Retina (tissue), 1 donor: ENCODE measurements around the gene LINC00237.
A peak's percentile ranks its signal among the peaks of the same experiment; 100 is the strongest.

Source experiments
- DNase-seq: peaks from one replicate; pipeline ENCODE4 v3.0.0-alpha.2; 2016

Gene LINC00237

DNA sequence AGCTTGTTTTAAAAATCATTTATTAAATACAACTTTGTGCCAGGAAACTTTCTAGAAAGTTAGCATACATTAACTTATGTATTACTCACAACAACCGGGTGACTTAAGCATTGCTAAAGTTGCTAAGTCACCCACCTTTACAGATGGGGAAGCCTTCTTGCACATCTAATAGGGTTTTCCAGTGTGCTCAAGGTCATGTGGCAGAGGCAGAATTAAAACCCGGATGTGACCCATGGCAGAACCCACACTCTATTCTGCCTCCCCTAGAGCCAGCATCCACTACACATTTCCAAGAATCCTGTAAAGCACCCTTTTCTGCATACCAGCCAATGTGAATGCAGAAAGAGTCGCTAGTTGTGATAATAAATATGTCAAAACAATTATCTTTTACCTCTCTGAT, 13.4 kb downstream of the LINC00237 start:
- DNase-seq: no peak

DNA sequence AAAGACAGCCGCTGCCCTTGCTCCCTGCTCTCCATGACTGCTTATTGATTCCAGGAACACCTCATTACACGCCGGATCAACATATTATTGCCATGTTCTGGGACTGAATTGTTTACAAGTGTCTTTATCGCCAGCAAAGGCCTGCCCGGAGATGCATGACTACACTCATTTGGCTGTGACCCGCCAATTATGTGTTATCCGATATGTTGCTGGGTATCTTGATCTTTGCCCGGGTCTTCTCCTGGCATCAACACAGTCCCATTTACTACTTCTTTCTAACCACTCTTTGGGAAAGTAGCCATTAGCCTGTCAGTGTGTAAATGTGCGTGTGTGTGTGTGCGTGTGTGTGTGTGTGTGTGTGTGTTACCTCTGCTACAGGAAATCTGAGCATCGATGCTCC, 15.4 kb downstream of the LINC00237 start:
- peak; percentile 46 for DNase-seq

DNA sequence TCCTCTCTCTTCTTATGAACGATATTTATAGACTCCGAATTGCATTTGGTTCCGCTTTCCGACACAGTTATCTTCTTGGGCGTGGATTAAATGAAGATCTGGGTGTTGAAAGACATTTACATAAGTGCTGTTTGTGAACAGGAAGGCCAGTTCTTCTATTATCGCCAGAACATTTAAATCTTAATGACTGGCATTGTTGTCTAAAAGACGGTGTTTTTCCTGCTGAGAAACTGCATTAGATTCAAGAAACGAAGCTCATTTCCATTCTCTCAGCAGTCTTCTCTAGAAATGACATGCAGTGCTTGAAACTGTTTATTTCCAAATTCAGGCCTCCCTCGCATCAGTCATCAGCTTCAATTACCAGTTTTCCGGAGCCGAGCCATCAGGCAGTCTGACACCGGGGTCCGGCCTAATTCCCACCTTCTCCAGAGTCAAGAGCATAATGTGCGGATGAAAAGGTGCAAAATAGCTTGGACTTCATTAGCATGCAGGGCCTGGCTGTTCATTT, 16.0 kb downstream of the LINC00237 start:
- no peak for DNase-seq

DNA sequence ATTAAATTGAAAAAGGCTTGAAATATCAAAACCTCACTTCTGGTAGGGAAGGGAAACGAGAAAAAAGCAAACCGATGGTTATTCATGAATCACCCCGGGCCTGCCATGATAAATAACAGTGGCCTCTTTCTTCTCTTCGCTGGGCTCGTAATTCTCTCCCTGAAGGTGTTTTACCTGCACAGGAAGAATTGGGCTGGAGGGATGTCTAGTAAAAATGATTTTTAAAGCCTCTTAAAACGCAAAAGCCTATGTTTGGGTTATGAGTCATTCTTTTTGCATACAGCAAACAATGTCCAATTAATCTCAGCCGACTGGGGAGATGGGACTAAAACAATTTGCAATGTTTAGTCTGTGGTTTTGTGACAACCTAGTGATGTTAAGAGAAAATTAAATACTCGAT, 16.8 kb downstream of the LINC00237 start:
- DNase-seq: no peak

DNA sequence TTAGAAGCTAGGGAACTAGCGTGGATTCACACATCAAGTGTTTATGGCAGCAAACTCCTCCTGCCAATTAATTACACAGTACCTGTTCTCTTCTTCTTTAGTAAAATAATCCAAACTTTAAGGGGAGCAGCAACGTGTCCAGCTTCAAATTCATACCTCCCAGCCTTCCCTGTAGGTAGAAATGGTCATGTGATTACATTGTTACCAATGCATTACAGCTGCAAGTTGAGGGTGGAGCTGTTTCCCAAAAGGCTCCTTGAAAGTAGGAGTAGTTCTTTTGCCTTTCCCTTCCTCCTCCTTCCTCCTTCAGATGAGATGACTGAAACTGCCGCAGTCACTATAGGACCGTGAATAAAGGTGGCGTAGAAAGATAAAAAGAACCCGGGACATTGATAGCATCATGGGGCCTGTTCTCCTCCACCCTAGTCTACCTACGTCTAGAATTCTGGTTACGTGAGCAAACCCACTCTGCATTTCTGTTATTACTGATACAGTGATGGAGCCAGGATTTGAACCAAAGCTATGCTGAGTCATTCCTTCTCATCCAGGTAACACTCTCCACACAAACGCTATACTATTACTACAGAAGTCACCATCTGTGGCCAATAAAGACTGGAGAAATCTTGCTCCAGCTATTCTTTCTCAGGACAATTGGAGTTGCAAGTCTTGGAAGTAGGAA, 18.2 kb downstream of the LINC00237 start:
- DNase-seq: no peak

DNA sequence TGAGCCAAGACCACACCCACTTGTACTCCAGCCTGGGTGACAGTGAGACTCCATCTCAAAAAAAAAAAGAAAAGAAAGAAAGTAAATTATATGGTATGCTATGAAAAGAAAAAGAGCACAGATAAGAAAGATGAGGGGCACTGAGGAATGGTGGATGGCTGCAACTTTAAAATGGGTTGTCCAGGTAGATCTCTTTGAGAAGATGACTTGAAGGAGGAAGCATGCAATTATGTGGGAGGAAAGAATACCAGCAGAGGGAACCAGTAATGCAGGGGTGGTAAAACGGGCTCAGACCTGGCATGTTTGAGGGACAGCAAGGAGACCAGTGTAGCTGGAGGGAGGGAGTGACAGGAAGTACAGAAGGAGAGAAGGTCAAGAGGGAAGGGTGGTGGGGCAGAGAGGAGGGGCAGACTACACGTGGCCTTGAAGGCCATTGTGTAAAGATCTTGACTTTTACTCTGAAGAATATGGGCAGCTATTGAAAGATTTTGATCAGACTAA, 22.3 kb downstream of the LINC00237 start:
- no peak for DNase-seq

DNA sequence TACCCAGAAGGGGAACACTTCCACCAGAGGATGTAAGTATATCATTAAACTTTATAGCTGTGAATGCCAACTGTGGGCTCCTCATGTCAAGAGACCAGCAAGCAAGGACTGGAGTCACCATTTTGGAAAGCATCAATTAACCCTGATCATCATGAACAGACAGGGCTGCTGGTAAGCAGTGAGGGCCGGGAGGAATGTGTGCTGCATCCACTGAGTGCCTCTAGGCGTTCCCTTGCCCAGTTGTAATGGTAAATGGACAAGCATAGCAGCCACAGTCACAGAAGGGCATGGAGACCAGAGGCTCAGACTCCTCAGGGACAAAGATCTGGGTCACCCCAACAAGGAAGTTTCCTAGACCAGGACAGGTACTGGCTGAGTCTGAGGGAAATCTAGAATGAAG, 23.6 kb downstream of the LINC00237 start:
- DNase-seq: no peak

DNA sequence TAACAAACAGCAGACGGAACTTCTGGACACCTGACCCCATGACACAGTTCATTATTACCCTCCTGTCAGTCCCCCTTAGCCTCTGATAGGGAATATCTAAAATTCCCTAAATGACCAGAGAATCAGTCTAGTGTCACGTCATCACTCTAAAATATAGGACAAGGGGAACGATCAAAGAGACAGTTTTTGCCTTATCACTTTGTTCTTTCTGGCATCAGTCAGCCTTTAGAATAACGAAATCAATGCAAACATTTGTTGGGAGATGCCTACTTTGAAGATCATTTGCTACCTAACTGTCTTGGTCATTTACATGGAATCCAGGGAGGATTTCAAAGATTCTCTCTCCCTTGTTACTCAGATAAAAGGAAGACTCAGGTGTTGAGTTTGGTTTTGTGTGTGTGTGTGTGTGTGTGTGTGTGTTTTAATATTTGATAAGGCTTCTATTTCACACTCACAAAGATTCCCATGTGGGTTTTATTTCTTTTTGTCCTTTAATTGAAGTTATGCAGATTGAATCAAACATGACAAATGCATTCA, 28.3 kb downstream of the LINC00237 start:
- DNase-seq: no peak

DNA sequence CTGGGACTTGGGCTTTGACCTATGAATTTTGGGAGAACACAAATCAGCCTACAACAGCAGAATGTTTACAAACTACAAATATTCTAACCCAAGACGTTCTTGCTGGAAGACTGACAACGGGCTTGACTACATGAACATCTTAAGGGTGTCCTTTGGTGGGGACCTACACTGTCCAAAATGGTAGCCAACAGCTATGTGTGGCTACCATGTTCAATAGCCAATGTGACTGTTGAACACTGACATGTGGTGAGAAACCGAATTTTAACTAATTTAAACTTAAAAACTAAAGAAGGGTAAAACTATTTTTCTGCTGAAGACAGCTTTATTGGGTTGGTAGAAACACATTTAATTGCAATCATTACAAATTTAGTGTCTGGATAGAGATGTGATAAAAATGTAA, 30.1 kb downstream of the LINC00237 start:
- DNase-seq: no peak

DNA sequence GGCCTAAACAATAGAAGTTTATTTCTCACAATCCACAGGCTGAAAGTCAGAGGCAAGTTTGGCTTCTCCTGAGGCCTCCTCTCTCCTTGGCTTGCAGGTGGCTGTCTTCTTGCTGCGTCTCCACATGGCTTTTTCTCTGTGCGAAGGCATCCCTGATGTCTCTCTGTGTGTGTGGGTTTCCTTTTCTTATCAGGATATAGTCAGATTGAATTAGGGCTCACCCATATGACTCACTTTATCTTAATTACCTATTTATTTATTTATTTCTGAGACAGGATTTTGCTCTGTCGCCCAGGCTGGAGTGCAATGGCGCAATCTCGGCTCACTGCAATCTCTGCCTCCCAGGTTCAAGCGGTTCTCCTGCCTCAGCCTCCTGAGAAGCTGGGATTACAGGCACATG, 30.7 kb downstream of the LINC00237 start:
- DNase-seq: no peak

DNA sequence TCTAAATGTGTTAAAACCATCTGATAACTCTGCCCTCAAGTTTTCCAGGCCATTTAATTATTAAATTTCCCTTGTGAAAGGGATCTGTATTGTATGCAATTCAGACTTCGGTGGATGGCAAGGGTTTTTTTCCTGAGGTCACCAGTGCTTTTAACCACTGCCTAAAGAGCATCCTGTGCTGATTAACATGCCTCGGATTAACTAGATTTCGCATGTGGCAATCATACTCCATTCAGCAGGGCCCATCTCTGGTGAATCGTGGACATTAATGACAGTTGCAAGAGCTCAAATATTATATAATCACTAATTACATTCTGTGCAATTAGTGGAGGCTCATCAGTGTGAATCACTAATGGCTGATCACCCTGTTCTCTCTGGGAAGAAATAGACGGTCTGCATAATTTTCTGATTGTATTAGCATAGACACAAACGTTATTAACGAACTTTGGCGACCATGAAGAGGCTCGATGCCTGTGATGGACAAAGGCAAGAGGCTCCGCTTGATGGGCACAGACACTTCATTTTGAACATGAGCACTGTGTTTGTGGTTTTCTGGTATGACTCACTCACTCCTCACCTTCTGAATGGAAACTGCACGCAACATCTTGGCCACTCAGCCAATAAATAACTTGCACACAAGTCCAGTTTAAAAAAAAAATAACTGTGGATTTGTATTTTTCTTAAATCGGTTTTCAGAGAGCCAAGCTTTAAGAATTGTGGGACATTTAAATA, 31.4 kb downstream of the LINC00237 start:
- peak; percentile 60 for DNase-seq

DNA sequence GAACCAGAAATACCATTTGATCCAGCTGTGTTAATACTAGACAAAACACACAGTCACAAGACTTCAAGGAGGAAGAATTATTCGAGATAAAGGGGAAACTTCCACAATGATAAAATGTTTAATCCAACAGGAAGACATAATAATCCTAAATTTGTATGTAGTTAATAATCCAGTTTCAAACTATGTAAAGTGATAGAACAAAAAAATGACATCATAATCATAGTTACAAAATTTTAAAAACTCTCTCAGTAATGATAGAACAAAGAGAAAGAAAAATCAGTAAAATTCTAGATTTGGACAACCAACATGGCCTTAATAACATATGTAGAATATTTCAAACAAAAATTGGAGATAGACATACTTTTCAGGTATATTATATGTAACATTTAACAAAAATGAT, 38.9 kb downstream of the LINC00237 start:
- DNase-seq: no peak

DNA sequence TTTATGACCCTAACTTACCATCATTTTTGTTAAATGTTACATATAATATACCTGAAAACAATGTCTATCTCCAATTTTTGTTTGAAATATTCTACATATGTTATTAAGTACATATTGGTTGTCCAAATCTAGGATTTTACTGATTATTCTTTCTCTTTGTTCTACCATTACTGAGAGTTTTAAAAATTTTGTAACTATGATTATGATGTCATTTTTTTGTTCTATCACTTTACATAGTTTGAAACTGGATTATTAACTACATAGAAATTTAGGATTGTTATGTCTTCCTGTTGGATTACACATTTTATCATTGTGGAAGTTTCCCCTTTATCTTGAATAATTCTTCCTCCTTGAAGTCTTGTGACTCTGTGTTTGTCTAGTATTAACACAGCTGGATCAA, 41.2 kb downstream of the LINC00237 start:
- no peak for DNase-seq

DNA sequence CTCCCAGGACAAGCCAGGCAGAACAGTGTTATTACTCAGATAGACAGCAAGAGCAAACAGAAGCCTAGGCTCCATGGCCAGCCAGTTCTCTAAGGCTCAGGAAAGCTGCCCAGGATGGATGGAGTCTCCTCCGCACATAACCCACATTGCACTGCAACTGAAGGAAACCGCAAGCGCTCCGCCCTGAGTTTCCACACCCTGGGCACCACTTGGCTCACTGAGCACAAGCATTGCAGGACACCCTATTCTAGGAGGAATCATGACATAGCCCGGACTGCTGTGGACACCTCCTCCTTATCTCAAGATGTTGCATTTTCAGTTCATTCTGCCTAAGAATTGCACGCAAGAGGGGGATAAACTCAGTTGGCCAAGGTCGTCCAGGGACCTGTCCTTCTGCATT, 42.9 kb downstream of the LINC00237 start:
- DNase-seq: no peak

DNA sequence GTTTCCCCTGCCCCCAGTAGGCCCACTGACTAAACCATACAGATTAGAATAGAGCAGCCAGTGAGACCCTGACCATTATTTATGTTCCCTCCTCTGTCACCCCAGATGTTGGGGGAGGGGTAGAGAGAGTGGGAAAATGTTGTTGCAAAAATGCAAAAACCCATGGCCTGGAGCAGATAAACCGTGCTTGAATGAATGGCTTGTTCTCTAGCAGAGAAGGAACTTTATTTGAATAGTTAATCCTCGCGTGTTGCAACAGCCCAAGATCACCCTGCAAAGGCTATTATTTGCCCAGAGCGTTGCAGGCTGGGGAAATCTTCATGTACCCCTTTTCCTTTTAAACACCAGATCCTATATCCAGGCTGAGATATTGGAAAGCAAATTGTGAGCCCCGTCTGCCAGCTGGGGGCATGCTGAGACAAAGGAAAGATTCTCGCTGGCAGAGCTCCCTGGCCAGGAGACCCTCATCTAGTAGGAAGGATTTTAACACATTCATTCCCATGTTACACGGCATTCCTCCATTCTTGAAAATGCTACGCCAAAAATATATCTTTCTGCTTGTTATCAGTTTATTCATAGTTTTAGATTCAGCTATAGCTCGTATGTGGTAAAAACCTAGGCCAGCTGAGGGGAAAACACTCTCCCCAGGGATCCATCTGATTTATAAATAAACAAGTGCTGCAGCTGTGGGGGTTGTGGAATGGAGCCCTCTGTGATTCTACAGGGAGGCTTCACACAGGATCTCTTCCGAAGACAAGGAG, 53.0 kb downstream of the LINC00237 start:
- DNase-seq: peak; percentile 73

DNA sequence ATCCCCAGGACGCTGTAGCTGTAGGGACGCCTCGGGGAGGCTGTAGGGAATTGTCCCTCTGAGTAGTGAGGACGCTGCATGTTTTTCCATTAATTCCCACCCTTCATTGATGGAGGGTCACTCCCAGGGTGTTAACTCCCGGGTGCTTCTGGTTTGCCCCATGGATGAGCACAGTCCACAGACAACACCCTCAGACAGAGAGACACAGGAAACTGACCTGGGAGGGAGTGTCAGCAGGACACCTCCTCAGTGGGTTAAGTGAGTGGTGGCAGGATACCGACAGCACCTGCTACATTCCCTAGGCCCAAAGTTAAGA, 53.5 kb downstream of the LINC00237 start:
- no peak for DNase-seq

DNA sequence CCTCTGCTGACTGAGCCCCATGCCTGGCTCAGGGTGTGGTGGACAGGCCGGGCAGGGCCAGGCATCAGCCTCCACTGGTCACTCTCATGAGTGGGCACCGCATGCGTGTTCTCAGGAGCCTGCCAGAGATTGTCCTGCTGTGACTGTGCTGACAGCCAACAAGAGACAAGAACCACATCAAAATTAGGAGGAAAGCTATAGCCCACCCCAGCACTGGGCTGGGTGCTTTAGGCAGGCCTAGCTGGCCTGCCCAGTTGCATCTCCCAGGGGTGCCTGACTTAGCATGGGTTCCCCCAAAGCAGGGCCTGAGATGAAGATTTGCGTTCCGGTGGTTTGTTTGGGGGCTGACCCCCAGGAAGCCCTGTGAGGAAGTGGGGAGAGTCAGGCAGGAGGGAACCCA, 53.9 kb downstream of the LINC00237 start:
- DNase-seq: no peak

DNA sequence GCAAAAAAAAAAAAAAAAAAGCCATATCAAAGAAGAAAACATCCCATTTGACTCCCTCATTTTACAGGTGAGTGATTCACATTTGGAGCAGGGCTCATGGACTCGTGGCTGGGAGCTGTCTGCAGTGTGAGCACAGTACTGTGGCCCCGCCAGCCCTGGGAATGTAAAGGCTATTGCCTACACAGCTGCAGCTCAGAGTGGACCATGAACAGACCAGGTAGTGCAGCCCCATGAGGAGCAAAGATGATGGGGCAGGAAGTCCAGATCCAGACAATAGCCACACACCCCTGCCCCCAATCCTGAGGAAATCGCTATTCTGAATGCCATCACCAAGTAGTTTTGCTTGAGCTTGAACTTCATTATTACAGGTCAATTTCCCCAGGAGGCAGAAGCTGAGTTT, 55.4 kb downstream of the LINC00237 start:
- DNase-seq: no peak

DNA sequence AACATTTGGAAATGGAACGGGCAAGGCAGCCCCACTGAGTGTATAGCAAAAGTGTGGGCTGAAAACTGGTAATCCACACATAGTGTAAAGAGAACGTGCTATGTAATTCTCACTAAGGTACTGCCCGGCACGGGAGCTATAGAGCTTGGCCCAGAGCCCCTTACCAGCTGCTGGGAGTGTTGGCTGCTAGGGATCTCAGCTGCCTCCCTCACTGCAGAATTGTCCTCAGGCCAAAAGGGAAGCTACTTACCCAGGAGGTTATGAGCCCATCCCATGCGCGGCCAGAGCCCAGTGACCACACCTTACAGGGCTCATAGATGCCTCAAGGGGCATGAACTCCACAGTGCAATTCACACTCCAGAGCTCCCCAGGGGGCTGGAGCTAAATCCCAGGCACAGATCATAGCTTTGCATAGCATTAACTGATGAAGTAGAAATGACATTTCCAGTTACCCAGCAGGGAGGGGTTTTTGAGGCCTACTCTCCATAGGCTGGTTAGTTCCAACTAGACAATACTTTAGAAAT, 56.8 kb downstream of the LINC00237 start:
- no peak for DNase-seq

DNA sequence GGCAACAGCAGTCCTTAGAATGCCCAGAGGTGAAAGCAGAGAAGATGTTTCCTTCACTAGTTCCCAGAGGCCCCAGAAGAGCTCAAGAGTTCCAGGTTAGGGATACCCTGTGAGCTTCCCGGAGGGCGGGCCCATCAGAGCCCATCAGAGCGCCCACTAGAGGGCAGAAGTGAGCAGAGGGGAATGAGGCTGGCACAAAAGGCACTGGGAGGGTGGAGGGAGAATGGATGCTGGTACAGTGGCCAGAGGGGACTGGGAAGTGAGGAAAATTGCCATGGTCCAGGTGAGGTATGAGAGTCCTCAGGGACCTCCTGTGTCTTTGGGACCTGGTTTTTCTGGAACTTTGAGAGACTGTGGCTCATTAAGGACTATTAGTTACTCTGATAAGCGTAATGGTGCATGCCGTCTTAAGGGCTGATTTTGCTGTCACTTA, 57.3 kb downstream of the LINC00237 start:
- no peak for DNase-seq

DNA sequence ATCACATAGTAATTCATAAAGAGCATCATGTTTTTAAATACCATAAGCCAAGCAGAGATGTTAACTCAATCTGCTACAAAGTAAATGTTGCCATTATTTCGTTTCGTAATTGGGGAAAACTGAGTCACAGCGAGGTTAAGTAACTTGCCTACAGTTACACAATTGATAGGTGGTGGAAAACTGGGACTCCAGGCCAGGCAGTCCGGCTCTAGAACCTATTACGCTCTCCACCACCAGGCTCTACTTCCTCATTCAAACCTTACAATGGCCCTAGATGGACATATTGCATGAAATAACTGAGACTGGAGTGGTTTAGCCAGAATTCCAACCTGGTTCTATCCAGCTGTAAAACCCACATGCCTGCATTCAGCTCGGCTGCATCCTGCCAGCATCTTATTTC, 58.2 kb downstream of the LINC00237 start:
- no peak for DNase-seq

DNA sequence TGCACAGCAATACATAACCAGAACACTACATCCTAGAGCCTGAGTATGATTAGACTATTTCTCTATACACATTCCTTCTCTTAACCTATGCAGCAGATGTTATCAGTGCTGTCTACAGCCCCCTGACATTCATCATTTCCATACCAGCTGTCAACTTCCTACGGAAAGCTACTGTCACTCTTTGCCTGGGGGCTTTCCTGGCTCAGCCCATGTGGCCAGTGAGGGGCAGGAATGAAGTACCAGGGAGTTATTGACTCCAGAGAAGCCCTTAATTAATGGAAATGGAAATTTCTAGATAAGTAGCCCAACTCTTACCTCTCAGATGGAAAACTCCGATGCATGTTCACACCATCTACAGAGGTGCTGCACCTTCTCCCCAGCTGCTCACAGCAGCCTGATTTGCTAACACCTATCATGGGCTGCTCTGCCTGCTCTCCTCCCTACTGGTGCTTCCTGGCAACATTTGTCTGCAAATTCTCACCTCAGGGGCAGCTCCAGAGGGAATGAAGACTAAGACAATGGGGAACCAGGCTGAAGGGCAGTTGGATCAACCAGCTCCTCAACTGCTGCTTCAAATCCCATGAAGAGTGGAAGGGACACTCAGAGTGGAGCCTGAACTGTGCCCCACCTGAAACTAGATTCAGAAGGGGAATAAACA, 59.6 kb downstream of the LINC00237 start:
- no peak for DNase-seq
